Measurements from ENCODE around the gene KLHL22. TPM values are rescaled to one million over a fixed set of nuclear protein-coding genes. Genes with fewer than 3 reads are reported as not detected.

Gene KLHL22
- total and polyA plus RNA-seq, 2 of the 4 experiments (the other 2 are of a cell fraction): 27.1 to 30.1 TPM

GRCh38 chr22:20393705-20394476 lies 101.7 kb downstream of the KLHL22 start, which contains the start of gene ZNF74:
TSS of gene ZNF74 (plus strand) at chr22:20394151. CDS start at chr22:20394629, 478 bp downstream.
- POLR2A ChIA-PET (ENCODE audit: unreplicated experiment): interaction anchor here (0.6 kb wide), 1 partner anchor 74 kb away, joined by 3 read pairs; the partner anchor contains the start of gene DGCR6L

More at GRCh38 chr22:20393705-20394476, 101.7 kb downstream of the KLHL22 start, which contains the start of gene ZNF74:
- TF ChIP-seq ELK1 (IDR thresholded peaks at IDR 0.05; ENCODE audit: borderline replicate concordance, low read depth, low read length): no peak
- TF ChIP-seq BHLHE40 (IDR thresholded peaks at IDR 0.05; ENCODE audit: low read depth, low read length): no peak
- peak; percentile 55 for TF ChIP-seq POLR2A (IDR thresholded peaks at IDR 0.05; ENCODE audit: low read depth, low read length)
- TF ChIP-seq MXI1 (IDR thresholded peaks at IDR 0.05; ENCODE audit: borderline replicate concordance, low read depth, low read length): peak; percentile 87
- H3K4me1 ChIP-seq (ENCODE audit: control insufficient read depth, insufficient read depth, low read length): peaks cover 14% of the 10 kb centered on the region
- peak within 1 kb of the TSS; percentile 94 for H4K91ac ChIP-seq (ENCODE audit: insufficient read depth, low read depth, low read length)
- H3K27ac ChIP-seq (ENCODE audit: insufficient read depth, low read length): peak within 1 kb of the TSS; percentile 86
- peak within 1 kb of the TSS; percentile 97 for H2AK9ac ChIP-seq (replicated peaks; ENCODE audit: low read depth, low read length, poor library complexity)
- H3K23ac ChIP-seq (ENCODE audit: low read depth, low read length): peak within 1 kb of the TSS; percentile 87
- peak within 1 kb of the TSS; percentile 95 for H3K4me2 ChIP-seq (ENCODE audit: low read depth, low read length)
- 0 out of 2 replicates have a peak, but pooled peaks cover 3% of the 10 kb centered on the region for H3K36me3 ChIP-seq (ENCODE audit: control insufficient read depth, insufficient read depth, low read length)
- DNase-seq (peak; percentile 88), ATAC-seq (ENCODE audit: low read depth) (peak; percentile 97)
- peak within 1 kb of the TSS; percentile 57 for H3K56ac ChIP-seq (ENCODE audit: extremely low read depth, insufficient read depth, low read length)
- H3K9me3 ChIP-seq (ENCODE audit: control insufficient read depth, insufficient read depth, low read length): peaks cover 5% of the 10 kb centered on the region
- peaks cover 13% of the 10 kb centered on the region for H4K20me1 ChIP-seq (ENCODE audit: insufficient read depth, low read length)
- H4K5ac ChIP-seq (ENCODE audit: low read depth, low read length): peak within 1 kb of the TSS; percentile 99
- peaks cover 22 to 37% of the 10 kb centered on the region in 2 experiments for H3K79me1 ChIP-seq (ENCODE audit: low read depth in 1 of 2, low read length in 2 of 2)
- H2AFZ ChIP-seq (replicated peaks; ENCODE audit: low read length, poor library complexity): peak within 1 kb of the TSS; percentile 99
- H2BK5ac ChIP-seq (ENCODE audit: low read depth, low read length, poor library complexity, severe bottlenecking): peak within 1 kb of the TSS; percentile 80
- H3K4ac ChIP-seq (ENCODE audit: low read depth, low read length): peak within 1 kb of the TSS; percentile 93
- peak within 1 kb of the TSS; percentile 31; the same call in 1 of the 3 replicates for H2BK15ac ChIP-seq (ENCODE audit: low read depth, low read length)
- no peaks in the 10 kb centered on the region for H3K27me3 ChIP-seq (ENCODE audit: control insufficient read depth, insufficient read depth, low read length)
- intact Hi-C loops (cut with micrococcal nuclease): loop anchor here (2.0 kb wide), 1 partner anchor 73 kb away; the partner anchor contains the start of gene DGCR6L
- H4K8ac ChIP-seq (ENCODE audit: low read depth in 2 of 2, low read length in 2 of 2): peak within 1 kb of the TSS; percentile 98 to 100
- peak within 1 kb of the TSS; percentile 94 for H3K14ac ChIP-seq (replicated peaks; ENCODE audit: low read depth, low read length)
- H3K4me3 ChIP-seq (ENCODE audit: insufficient read depth, low read depth, low read length): peak within 1 kb of the TSS; percentile 75
- peak within 1 kb of the TSS; percentile 91 for H2AK5ac ChIP-seq (ENCODE audit: low read depth, low read length)
- BruUV-seq (replicated peaks): no TSS peak
- dilution Hi-C loops (cut with HindIII; ENCODE audit: low sequenced_read_pairs, unreplicated experiment): no loop called here
- CTCF ChIA-PET: interaction anchor here (1.1 kb wide), 1 partner anchor 237 kb away, joined by 3 read pairs; no protein-coding TSS in a partner anchor
- H2BK20ac ChIP-seq (ENCODE audit: low read depth, low read length): no peak within 1 kb of the TSS; the same call in 1 of the 2 replicates
- peak within 1 kb of the TSS; percentile 38 for H2BK120ac ChIP-seq (ENCODE audit: low read depth, low read length)
- in situ Hi-C loops (cut with MboI; ENCODE audit: low sequenced_read_pairs): loop anchor here (10.0 kb wide), 1 partner anchor 61 kb away; no protein-coding TSS in a partner anchor
- peak within 1 kb of the TSS; percentile 83 for H3K18ac ChIP-seq (ENCODE audit: low read depth, low read length)
- H3K9ac ChIP-seq (ENCODE audit: low read depth, low read length): peak within 1 kb of the TSS; percentile 86
- 6% methylated on average over 35 of the region's 71 CpGs; no CpG with 5 or more reads in 1 of the 2 experiments for whole genome bisulfite sequencing, 2 experiments (ENCODE audit: extremely low coverage in 2 of 2, insufficient read length in 1 of 2)
- H3K9me1 ChIP-seq (ENCODE audit: insufficient read depth, low read length): peaks cover 30% of the 10 kb centered on the region

Data from IMR-90 (cell line).